HUES6 (cell line): ENCODE results near the gene MAML3.

Experiments
- H3K27ac ChIP-seq: 2 replicates; pipeline ENCODE4 v1.7.0; 2013; ENCODE audit warnings: low read depth, mild to moderate bottlenecking, low read length, inconsistent platforms
- H3K27me3 ChIP-seq: 2 replicates; pipeline ENCODE4 v1.6.1; 2013; ENCODE audit warnings: low read length; ENCODE audit not compliant: control insufficient read depth, insufficient read depth
- H3K36me3 ChIP-seq: 2 replicates; pipeline ENCODE4 v1.6.1; 2013; ENCODE audit warnings: low read length; ENCODE audit not compliant: control insufficient read depth, insufficient read depth
- H3K4me1 ChIP-seq: 2 replicates; pipeline ENCODE4 v1.6.1; 2013; ENCODE audit warnings: low read length; ENCODE audit not compliant: control insufficient read depth, insufficient read depth
- H3K4me3 ChIP-seq: 2 replicates; pipeline ENCODE4 v1.5.1; 2013; ENCODE audit warnings: low read depth, low read length
- H3K9ac ChIP-seq: one replicate; pipeline ENCODE4 v1.6.1; 2013; ENCODE audit warnings: mild to moderate bottlenecking, low read length
- H3K9me3 ChIP-seq: 2 replicates; pipeline ENCODE4 v1.6.1; 2013; ENCODE audit warnings: low read depth, low read length; ENCODE audit not compliant: control insufficient read depth, insufficient read depth

Gene MAML3

DNA sequence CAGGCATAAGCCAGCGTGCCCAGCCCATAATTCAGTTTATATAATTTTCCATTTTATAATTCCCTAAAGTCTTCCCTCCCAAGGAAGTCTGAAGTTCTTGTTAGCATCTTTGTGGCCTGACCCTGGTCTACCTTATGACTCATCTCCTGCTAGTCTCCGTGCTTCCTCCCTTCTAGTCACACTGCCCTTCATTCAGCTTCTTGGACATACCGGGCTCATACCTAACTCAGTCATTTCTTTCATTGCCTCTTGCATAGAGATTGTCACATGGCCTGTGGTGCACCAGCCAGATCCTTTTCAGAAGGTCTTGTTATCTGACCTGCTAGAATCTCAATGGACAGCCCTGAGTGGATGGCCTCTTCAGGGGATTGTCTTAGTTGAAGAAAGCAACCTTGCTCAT lies 22.8 kb upstream of the MAML3 start:
- no peaks in the 10 kb centered on the region for H3K9me3 ChIP-seq
- H3K27ac ChIP-seq, result no peak overlapping the region
- H3K4me3 ChIP-seq, result no peak overlapping the region

GRCh38 chr4:140174543-140174942 lies 20.6 kb upstream of the MAML3 start:
- Histone ChIP-seq H3K9me3 (no peaks in the 10 kb centered on the region), H3K9ac (no peak overlapping the region), H3K27ac (no peak overlapping the region), H3K4me1 (no peaks in the 10 kb centered on the region), H3K36me3 (no peaks in the 10 kb centered on the region), H3K4me3 (no peak overlapping the region), H3K27me3 (no peaks in the 10 kb centered on the region)

More for the DNA sequence above, 22.8 kb upstream of the MAML3 start:
- Histone ChIP-seq H3K4me1 (no peaks in the 10 kb centered on the region), H3K27me3 (no peaks in the 10 kb centered on the region), H3K36me3 (no peaks in the 10 kb centered on the region), H3K9ac (no peak overlapping the region)

- Histone ChIP-seq H3K9me3 (no peaks in the 10 kb centered on the region), H3K4me3 (no peak overlapping the region), H3K36me3 (no peaks in the 10 kb centered on the region), H3K27ac (no peak overlapping the region), H3K4me1 (no peaks in the 10 kb centered on the region), H3K9ac (no peak overlapping the region), H3K27me3 (no peaks in the 10 kb centered on the region)
Measured at GRCh38 chr4:140172960-140173359, 19.0 kb upstream of the MAML3 start.

DNA sequence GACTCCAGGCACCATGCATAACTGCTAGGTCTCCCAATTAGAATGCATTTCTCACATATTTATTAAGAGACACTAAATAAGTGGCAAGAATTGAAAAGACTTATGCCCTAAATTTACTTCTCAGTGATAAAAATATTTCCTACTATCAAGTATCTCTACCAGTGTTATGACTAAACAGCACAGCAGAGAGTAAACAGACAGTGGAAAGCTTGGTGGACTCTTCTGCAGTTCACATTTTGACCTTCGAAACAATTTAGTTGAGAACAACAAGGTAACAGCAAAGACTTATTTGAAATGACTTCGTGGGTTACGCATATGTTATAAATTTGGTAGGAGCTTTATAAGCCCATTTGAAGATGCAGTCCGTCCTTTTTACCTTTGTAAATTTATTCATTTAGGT lies 16.3 kb upstream of the MAML3 start:
- Histone ChIP-seq H3K4me3 (no peak overlapping the region), H3K27me3 (no peaks in the 10 kb centered on the region), H3K9me3 (no peaks in the 10 kb centered on the region), H3K36me3 (no peaks in the 10 kb centered on the region), H3K9ac (no peak overlapping the region), H3K4me1 (no peaks in the 10 kb centered on the region), H3K27ac (no peak overlapping the region)

GRCh38 chr4:140168936-140169335 lies 15.0 kb upstream of the MAML3 start:
- Histone ChIP-seq H3K27me3 (no peaks in the 10 kb centered on the region), H3K9ac (no peak overlapping the region), H3K4me1 (no peaks in the 10 kb centered on the region), H3K9me3 (no peaks in the 10 kb centered on the region), H3K27ac (no peak overlapping the region), H3K36me3 (no peaks in the 10 kb centered on the region), H3K4me3 (no peak overlapping the region)

DNA sequence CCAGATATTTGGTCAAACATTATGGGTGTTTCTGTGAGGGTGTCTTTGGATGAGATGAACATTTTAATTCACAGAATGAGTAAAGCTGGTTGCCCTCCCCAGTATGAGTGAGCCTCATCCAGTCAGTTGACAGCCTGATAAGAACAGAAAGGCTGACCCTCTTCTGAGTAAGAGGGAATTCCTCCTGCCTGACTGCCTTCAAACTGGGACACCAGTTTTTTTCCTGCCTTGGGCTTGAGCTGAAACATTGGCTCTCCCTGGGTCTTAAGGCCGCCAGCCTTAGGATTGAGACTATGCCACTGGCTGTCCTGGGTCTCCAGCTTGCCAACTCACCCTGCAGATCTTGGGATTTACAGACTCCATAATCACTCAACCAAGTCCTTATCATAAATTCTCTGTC lies 14.5 kb upstream of the MAML3 start:
- Histone ChIP-seq H3K9ac (no peak overlapping the region), H3K4me3 (no peak overlapping the region), H3K9me3 (no peaks in the 10 kb centered on the region), H3K36me3 (no peaks in the 10 kb centered on the region), H3K27me3 (no peaks in the 10 kb centered on the region), H3K4me1 (no peaks in the 10 kb centered on the region), H3K27ac (no peak overlapping the region)

- H3K9me3 ChIP-seq, result peaks cover 3% of the 10 kb centered on the region; the same call in 1 of the 2 replicates
- H3K4me3 ChIP-seq, result no peak overlapping the region
- H3K9ac ChIP-seq, result no peak overlapping the region
- no peaks in the 10 kb centered on the region for H3K27me3 ChIP-seq
- H3K4me1 ChIP-seq, result no peaks in the 10 kb centered on the region
- no peak overlapping the region for H3K27ac ChIP-seq
- no peaks in the 10 kb centered on the region for H3K36me3 ChIP-seq
Measured at GRCh38 chr4:140163029-140163810, 9.2 kb upstream of the MAML3 start.

- Histone ChIP-seq H3K36me3 (no peaks in the 10 kb centered on the region), H3K27ac (no peak overlapping the region), H3K27me3 (no peaks in the 10 kb centered on the region), H3K4me3 (no peak overlapping the region), H3K9me3 (peaks cover 3% of the 10 kb centered on the region; the same call in 1 of the 2 replicates), H3K9ac (no peak overlapping the region), H3K4me1 (no peaks in the 10 kb centered on the region)
Measured at GRCh38 chr4:140162596-140162995, 8.6 kb upstream of the MAML3 start.

- Histone ChIP-seq H3K36me3 (no peaks in the 10 kb centered on the region), H3K9me3 (peaks cover 3% of the 10 kb centered on the region; the same call in 1 of the 2 replicates), H3K9ac (no peak overlapping the region), H3K27ac (no peak overlapping the region), H3K27me3 (peaks cover 1% of the 10 kb centered on the region; the same call in 1 of the 2 replicates), H3K4me3 (no peak overlapping the region), H3K4me1 (no peaks in the 10 kb centered on the region; the same call in 1 of the 2 replicates)
Measured at GRCh38 chr4:140158365-140159030, 4.5 kb upstream of the MAML3 start.

DNA sequence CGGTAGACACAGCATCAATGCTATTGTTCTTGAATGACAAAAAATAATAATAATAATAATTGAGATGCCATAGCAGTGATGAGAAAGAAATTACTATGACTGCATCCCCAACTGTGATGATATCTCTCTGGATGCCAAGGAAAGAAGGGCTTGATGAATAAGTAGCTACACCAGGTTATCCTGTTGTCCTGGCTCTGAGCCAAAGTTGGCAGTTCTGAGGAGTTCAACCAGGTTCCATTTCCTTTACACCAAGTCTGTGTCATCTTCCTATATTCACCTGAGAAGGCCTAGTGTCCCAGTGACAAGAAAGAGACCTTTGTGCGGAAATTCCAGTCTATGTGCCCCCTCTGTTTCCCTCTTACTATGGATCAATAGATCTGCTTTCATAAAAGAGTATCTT lies 3.4 kb upstream of the MAML3 start:
- Histone ChIP-seq H3K9me3 (peaks cover 3% of the 10 kb centered on the region; the same call in 1 of the 2 replicates), H3K27me3 (peaks cover 6% of the 10 kb centered on the region; the same call in 1 of the 2 replicates), H3K36me3 (no peaks in the 10 kb centered on the region), H3K9ac (no peak overlapping the region), H3K27ac (no peak overlapping the region), H3K4me1 (no peaks in the 10 kb centered on the region; the same call in 1 of the 2 replicates), H3K4me3 (no peak overlapping the region)

DNA sequence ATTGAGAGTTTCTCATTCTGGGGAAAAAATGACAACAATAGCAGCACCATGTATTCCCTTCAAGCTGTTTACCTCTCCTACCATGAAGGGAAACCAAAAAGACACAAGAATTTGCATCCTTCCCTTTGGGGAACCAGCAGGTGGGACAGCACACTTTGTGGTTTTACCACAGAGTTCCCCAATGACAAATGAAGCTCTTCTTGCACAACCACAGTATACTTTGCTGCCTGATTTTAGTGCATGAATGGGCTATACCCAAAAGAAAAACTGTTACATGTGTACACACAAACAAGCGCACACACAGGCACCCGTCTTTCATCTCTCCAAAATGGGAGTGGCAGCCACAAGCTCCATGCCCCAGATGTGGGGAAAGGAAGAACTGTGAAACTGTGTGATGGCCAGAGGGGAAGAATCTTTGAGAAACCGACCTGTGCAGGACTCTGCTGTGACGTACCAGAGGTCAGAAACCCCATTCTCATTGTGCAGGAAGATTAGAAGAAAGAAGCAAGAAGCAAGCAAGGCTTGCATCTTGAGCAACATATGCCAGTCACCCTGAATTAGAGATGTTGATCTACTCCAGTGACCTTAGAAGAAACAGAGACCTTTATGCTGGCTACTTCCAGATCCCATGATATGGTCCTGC lies 2.7 kb upstream of the MAML3 start:
- H3K9ac ChIP-seq, result no peak overlapping the region
- H3K27me3 ChIP-seq, result peaks cover 6% of the 10 kb centered on the region; the same call in 1 of the 2 replicates
- H3K36me3 ChIP-seq, result no peaks in the 10 kb centered on the region
- no peak overlapping the region for H3K27ac ChIP-seq
- H3K4me1 ChIP-seq, result no peaks in the 10 kb centered on the region; the same call in 1 of the 2 replicates
- no peaks in the 10 kb centered on the region for H3K9me3 ChIP-seq
- H3K4me3 ChIP-seq, result no peak overlapping the region
